Prostate gland (tissue), 2 donors: Measurements from ENCODE around the gene SERINC2.

Experiments used
- POLR2AphosphoS5 ChIP-seq: sonication (generic); formaldehyde crosslinking; IDR thresholded peaks from one replicate; pipeline ENCODE4 v1.6.1; 2017; ENCODE audit warnings: antibody characterized with exemption
- TF ChIP-seq, protein P1 (sequence below), 4 experiments: fragments of 200-600 bp in 2 of 4; fragments of 450-650 bp in 2 of 4; sonication (generic) in 2 of 4; IDR thresholded peaks; 1 replicate in 3 of 4; 2 replicates in 1 of 4; pipeline ENCODE4 v1.5.1; 2016 to 2019; ENCODE audit warnings: antibody characterized with exemption in 4 of 4, mild to moderate bottlenecking in 2 of 4, moderate library complexity in 2 of 4

DNA sequence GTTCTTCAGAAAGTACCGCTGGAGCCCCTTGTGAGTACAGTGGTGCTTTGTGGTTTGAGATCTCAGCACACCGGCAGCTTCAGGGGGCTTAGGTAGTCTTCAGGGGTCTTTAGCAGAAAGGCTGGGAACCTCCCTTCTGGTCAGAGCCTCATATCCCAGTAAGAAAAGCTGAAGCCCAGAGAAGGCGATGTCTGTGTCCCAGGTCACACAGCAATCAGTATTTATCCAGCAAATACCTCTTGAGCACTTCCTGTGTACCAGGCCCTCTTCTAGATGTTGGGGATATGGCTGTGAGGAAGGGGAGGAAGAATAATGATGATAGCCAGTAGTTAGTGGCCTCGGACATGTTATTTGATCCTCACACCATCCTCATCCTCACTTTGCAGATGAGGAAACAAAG is 14.3 kb downstream of the SERINC2 start:
- TF ChIP-seq, protein P1, sequence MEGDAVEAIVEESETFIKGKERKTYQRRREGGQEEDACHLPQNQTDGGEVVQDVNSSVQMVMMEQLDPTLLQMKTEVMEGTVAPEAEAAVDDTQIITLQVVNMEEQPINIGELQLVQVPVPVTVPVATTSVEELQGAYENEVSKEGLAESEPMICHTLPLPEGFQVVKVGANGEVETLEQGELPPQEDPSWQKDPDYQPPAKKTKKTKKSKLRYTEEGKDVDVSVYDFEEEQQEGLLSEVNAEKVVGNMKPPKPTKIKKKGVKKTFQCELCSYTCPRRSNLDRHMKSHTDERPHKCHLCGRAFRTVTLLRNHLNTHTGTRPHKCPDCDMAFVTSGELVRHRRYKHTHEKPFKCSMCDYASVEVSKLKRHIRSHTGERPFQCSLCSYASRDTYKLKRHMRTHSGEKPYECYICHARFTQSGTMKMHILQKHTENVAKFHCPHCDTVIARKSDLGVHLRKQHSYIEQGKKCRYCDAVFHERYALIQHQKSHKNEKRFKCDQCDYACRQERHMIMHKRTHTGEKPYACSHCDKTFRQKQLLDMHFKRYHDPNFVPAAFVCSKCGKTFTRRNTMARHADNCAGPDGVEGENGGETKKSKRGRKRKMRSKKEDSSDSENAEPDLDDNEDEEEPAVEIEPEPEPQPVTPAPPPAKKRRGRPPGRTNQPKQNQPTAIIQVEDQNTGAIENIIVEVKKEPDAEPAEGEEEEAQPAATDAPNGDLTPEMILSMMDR (IDR thresholded peaks at IDR 0.05), result no peak
- no peak for TF ChIP-seq POLR2AphosphoS5
